ENCODE measurements around the gene UPF2.
"Not testable (repeated sequence)": the region's sequence is repeated elsewhere in the genome, so short reads cannot be mapped to it uniquely, and the experiment has no call there.

The UPF2 gene

DNA sequence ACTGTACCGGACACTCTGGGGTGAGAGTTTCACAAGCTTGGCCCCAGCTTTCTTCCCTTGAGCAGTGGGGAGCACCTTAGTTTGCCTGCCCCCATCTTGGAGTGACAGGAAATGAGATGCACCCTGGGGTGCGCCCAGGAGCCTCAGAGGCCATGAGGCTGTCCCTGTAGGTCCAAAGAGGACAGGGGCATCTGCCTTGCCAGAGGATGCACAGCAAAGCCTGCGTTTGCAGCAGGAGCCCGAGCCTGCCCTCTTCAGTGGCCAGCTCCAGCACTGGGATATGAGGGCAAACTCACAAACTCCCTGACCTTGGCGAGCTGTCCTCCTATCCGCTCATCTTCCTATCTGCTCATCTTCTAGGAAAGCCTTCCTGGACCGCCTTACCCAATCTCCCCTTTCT is 140.0 kb downstream of the UPF2 start:
- no peak for ATAC-seq

DNA sequence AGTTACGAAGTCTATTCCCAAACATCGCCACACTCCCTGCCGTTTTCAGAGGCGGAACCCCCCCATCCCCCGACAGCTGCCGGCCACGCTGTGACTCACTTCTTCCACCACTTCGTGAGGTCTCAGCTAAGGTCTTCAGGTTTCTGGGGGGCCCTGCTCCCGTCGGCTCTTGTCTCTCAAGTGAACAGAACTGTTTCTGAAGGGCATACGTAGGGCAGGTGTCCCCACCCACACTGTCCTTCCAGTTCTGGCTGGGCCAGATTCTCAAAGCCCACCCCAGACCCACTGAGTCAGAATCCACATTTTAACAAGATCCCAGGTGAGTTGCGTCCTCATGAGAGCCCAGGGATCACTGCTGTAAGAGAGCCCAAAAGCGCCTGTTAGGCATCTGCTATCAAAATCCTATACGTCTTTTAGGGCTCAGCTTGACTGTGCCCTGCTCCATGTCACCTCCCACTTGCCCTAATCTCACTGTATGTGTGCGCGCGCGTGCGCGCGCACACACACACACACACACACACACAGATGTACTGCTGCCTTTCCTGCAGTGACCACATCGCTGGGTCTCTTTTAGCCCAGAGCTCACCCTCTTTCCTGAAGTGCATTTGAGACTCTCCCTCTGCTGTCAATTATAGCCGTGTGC is 140.7 kb downstream of the UPF2 start:
- ATAC-seq, result no peak

DNA sequence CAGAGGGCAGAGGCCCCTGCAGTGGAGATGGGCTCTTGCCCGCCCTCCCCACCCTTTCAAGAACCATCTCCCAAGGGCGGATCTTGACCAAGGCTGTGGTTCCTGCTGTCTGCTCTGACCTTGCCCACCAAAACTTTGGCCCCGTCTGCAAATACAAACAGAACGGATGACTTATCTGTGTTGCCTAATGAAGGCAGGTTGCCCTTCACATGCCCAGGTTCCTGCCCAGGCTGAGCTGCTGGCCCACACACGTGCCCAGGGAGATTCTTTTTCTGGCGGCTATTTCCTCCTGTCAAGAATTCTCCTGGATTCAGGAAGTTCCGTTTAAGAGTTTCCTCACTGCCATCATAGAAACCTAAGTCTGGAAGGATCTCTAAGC is 141.2 kb downstream of the UPF2 start:
- no peak for ATAC-seq

DNA sequence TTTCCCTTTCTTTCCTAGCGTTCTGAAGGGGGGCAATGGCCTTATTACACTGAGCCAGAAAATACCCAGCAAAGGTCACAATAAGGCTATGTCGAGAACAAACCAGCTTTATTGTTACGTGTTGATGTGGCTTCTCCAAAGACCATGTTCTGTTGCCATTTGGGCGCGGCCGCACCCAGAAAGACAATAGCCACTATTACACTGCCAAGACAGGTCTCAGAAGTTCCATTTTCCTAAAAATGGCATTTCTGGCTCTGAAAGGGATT is 141.6 kb downstream of the UPF2 start:
- no peak for ATAC-seq

DNA sequence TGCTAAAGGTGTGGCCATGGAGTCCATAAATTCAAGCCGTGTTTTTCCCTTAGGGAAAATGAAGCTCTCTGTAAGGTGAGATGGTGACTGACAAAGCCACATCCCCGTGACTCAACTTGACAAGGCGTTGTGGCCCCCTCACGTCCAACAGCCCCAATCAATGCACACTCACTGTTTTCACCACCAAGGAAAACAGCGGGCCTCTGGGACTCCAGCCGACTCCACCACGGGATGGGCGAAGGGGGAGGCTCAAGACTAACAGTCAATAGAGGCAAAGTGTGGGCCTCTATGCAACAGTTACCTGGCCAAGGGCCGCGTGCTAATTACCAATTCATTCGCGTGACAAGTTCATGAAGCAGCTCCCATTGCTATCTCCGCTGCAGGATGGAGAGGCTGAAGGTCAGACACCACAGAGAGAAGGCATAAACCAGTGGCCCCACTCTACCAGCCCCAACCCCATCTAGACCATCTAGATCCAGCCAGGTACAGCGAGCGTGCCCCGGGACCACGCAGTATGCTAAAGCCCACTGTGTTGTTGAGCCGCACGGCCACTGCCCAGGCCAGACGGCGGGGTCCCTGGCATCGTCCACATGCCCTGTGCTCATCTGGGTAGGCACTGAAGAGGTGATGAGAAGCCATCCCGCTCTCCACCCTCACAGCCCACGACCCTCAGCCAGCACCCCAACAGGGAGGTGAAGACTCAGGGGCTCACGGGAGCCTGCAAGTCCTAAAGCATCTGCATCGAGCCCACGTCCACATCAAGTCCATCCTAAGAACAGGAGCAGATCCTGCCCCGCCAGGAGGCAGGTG is 143.3 kb downstream of the UPF2 start:
- ATAC-seq, result no peak

DNA sequence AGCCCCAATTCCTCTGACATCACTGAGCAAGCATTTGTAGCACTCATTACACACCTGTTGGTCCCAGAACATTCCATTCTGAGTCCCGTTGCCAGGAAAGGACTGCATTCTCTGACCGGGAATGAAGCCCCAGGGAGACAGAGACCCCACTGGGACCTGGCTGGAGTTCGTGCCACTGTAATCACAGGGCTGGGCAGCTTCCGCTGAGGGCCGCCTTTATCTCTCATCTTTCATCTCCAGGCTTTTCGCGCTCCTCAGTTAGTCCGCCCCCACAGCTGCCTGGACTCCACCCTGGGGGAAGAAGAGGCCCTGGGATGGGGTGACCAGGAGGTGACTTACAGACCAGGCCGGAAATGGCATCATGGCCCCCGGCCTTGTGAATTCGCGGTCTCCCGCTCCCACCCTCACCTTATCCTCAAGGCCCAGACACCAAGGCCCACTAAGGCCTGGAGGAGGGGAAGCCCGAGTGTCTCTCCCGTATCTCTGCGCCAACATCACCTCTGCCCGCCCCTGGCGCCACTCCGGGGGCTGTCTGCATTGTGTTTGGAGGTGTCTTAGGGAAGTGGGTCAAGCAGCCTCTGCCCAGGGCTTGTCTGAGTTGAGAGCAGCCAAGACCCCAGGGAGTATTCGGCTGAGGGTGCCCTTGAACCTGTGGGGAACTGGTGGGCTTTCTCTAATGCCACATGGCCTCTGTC is 144.1 kb downstream of the UPF2 start:
- no peak for ATAC-seq

DNA sequence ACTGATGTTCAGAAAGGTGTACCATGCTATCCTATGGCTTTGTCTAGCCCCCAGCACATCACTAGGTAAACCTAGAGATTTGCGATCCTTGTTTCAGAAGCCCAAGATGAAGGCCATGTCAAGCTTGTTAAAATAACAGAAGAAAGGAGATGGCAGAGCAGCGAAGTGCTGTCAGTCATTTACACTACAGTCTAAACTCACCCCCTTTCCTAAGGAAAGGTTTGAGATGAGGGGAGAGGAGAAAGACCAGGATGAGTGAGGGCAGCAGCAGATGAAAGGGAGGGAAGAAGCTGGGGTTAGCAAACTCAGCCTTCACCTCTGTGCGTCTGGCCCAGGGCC is 144.6 kb downstream of the UPF2 start:
- no peak for ATAC-seq

DNA sequence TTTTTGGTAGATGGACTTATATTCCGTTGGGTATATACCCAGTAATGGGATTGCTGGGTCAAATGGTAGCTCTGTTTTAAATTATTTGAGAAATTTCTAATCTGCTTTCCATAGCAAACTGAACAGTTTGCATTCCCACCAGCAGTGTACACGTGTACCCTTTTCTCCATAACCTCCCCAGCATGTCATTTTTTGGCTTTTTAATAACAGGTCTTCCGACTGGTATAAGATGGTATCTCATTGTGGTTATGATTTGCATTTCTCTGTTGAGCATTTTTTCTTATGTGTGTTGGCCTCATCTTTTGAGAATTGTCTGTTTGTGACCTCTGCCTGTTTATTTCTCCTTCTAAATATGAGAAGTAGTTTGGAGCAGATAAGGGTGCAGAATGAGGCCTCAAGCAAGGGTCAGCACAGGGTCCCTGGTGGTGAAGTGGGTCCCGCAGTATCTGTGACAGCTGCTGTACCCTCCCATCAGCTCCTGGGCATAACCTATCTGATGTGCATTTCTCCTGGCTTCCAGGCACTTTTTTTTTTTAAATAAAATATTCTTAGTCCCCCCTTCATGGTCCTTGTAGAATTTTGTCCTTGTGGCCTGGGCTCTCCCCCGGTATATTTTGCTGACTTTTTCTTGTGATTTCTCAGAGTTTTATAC is 145.9 kb downstream of the UPF2 start:
- no peak for ATAC-seq

DNA sequence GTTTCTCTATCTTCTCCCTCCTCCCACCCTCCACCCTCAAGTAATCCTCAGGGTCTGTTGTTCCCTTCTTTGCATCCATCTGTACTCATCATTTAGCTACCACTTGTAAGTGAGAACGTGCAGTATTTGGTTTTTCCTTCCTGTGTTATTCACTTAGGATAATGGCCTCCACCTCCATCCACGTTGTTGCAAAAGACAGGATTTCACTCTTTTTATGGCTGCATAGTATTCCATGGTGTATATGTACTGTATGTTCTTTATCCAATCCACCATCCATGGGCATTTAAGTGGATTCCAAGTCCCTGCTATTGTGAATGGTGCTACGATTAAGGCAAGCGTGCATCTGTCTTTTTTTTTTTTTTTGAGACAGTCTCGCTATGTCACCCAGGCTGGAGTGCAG is 147.0 kb downstream of the UPF2 start:
- no peak for ATAC-seq

DNA sequence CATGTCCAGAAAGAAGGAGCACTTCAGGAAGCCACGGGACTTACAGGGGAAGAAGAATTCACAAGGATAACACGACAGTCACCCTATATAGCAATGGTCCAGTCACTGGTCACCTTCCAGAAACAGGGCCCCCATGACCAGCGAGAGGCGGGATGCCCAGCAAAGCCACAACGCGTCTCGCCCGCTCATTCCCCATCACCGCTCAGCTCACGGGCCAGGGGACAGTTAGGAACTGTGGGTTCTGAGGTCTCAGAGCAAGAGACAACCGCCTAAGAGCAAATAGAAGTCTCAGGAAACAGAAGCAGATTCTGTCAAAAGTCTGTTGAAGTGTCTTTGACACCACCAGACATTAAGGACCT is 147.5 kb downstream of the UPF2 start:
- no peak for ATAC-seq

DNA sequence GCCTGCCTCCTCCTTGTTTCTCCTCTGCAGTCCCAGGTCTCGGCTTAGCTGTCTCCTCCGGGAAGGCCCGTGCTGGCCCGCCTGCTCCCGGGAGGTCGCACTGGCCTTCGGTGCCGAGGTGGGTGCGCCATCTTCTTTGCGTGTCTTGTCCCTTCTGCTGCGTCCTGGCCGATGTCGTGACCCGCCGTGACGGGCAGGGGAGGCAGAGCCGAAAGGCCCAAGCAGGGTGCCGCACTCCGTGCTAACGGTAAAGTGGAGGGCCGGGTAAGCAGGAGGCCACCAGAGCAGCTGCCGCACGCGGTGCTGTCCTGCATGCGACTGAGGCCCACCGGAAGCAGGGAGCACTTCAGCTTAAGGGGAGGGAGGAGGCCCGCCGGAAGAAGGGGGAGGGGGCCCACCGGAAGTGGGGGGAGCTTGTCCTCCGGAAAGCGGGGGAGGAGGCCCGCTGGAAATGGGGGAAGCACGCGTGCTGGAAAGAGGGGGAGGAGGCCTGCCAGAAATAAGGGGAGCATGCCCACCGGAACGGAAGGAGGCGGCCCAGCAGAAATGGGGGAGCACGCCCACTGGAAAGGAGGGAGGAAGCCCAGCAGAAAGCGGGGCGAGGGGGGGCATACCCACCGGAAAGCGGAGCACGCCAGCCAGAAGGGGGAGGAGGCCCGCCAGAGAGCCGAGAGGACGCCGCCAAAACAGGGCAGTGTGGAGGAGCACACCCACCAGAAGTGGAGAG is 148.1 kb downstream of the UPF2 start:
- no peak for ATAC-seq

DNA sequence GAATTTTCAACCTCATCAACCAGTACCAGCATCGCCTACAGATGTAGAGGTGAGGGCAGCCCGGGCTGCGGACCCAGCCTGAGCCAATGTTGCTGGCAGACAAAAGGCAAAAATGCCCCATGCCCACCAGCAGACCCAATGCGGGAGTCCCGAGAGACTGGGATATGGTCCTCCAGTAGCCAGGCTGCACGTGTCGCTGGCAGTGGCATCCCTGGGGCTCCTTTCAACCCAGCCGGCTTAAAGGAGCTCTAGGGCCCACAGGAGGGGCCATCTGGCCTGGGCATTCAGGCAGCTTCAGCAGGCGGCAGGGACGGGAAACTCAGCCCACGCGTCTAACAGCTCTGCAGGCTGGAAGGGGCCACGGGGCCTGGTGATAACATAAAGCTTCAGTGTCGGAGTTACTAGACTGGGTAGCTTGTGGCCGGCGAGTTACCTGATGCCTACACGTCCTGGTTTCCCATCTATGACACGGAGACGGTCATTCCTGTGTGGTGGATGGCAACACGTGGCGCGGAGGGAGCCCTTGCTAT is 148.8 kb downstream of the UPF2 start:
- ATAC-seq, result no peak

DNA sequence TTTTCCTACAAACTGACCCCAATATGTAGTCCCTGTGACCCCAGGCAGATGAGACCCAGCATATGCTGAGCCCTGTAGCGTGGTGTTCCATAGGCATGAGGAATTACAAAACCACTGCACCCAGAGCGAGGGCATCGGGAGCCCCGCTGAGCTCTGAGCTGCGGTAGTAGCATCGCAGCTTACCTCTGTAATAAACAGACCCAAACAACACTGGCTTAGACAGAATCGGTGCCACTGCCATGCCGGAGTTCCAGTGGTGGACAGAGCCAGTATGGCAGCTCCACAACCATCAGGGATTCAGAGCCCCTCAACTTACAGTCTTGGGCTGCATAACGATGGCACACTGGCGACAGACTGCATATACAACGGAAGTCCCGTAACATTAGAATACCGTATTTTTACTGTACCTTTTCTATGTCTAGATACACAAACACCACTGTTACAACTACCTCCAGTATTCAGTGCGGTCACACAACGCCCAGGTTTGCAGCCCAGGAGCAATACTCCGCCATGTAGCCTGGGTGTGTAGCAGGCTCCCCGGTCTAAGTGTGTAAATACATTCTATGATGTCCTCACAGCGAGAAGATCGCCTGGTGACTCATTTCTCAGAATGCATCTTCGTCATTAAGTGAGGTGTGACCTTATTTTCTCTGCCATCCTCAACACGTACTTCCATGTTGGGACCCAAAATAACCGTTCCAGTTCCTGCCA is 150.7 kb downstream of the UPF2 start:
- ATAC-seq, result no peak

DNA sequence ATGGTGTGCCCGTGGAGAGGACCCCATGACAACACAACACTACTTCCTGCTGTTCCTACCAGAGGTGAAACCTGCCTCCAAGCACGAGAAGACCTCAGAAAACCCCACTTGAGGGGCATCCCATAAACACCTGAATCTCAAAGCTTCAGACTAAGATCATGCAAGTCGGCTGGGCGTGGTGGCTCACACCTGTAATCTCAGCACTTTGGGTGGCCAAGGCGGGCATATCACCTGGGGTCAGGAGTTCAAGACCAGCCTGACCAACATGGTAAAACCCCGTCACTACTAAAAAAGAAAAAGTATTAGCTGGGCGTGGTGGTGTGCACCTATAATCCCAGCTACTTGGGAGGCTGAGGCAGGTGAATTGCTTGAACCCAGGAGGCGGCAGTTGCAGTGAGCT is 153.3 kb downstream of the UPF2 start:
- not testable (repeated sequence) for ATAC-seq

DNA sequence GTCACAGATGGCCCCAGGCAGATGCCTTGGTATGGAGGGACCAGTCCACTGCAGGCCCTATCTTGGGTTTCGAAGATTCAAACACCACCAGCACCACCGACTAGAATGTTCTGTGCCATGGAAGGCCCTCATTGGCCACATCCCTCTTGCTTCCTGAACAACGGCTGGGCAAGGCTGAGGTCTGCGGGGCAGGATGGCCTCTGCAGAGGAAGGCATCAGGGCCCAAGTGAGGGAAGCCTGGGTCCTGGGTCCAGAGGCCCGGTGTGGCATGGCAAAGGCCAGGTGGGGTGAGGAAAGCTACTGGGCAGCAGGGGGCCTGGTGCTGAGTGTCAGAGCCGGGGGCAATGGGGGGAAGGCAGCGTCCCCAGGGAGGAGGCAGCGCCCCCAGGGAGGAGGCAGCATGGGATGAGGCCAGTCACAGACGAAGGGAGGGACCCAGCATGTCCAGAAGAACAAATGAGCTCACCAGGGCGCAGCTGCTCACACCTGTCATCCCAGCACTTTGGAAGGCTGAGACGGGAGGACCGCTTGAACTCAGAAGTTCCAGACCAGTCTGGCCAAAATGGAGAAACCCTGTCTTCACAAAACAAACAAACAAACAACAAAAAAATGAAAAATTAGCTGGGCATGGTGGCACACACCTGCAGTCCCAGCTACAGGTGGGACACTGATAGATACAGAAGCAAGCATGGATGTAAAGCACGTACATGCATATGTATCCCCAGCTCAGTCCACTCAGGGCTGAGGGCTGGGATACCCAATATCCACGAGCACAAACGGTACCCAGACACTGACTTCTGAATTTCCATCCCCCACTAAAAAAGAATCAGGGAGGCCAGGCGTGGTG is 155.0 kb downstream of the UPF2 start:
- no peak for ATAC-seq

DNA sequence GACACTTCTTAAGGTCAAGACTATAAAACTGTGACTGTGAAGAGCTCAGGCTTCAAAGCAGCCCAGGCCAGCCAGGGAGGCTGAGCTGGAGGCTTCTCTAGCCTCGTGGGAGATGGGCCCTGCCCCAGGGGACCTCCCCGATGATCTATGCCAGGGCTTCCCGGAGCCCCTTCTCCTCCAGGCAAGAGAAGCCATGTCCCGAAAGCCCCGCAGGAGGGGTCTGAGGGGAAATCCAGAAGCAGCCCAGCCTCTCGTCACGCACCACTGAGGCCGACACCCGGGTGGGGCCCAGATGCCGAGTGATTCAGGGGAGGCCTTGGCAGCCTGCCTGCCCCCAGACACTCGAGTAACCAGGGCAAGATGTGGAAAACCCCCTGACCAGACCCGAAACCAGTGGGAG is 155.8 kb downstream of the UPF2 start:
- no peak for ATAC-seq

DNA sequence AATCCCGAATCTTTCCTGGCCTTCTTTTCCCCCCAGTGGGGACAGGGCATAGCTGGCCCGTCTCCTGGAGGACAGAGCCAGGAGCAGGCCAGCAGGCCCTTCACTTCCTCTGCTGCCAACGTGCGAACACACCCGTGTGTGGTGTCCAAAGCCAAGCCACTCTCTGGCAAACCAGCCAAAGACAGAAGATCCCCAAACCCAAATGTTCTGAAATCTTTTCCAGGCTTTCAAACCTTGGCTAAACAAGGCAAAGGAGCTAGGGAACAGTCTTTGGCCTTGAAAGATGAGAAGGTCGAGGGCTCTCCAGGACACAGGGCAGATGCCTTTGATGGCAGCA is 156.5 kb downstream of the UPF2 start:
- no peak for ATAC-seq

DNA sequence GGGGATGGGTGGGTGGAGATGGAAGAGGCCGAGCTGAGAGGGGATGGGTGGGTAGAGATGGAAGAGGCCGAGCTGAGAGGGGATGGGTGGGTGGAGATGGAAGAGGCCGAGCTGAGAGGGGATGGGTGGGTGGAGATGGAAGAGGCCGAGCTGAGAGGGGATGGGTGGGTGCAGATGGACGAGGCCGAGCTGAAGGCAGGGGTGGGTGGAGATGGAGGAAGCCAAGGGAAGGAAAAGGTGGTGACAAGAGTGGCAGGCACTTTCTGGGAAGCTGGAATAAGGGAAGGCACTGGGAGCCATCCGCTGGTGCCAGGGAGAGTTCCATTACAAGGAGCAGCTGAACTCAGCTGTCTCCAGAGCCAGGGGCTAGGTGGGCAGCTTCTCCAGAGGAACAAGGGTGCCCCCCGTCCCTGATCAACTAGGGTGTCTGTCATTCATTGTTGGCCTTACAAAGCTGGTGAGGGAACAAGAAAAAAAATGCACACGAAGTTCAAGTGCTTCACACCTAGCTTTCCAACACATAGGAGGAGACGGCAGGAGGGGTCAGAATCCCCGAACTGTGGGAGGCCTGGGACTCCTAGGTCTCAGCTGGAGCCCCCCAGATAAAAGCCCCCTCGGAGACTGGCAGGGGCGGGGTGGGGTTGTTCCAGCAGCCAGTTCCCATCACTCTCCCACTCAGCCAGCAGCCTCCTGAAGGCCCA is 157.0 kb downstream of the UPF2 start:
- no peak for ATAC-seq

DNA sequence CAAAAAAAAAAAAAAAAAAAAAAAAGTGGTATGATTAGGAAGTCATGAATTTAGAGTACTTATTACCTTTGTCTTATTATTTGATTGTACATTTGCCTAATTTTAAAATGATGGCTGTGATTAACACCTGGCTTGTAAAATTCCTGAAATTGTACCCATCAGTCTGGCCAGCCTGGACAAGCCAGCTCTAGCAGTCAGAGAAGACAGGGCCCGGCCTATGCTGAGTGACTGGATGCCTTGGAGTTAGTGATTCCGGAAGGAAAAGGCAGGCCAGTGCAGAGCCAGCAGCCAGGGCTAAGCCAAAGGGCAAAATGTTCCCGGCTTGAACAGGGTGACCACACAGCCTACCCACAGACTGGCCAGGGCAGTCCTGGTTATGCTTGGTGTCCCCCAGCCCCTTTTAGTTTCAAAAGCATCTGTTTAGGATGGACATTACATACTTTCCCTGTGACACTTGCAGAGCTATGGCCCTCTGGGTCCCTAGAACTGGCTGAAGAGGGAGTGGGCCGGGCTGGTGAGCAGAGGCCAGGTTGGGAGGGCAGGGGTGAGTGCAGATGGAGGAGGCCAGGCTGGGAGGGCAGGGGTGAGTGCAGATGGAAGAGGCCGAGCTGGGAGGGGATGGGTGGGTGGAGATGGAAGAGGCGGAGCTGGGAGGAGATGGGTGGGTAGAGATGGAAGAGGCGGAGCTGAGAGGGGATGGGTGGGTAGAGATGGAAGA is 157.7 kb downstream of the UPF2 start:
- no peak for ATAC-seq

All from activated CD4-positive, CD25-positive, alpha-beta regulatory T cell treated with anti-CD3 and anti-CD28 coated beads, Interleukin-2, amount 50 U/mL, for 24 hours (primary cell).